Measurements from ENCODE around the gene EPHA5. TPM values are rescaled to one million over a fixed set of nuclear protein-coding genes. Genes with fewer than 3 reads are reported as not detected.

The EPHA5 gene
- total RNA-seq, 1 experiment from 2014 or later, result not detected

GRCh38 chr4:65341557-65341956 is 328.7 kb downstream of the EPHA5 start:
- no peak overlapping the region for H3T11ph ChIP-seq (ENCODE audit: low read length)
- no peak for TF ChIP-seq CTCF (conservative IDR thresholded peaks at IDR 0.05)
- H4K5ac ChIP-seq (ENCODE audit: insufficient read length, low read depth, low read length), result no peak overlapping the region
- no peak overlapping the region for H3K4ac ChIP-seq (ENCODE audit: low read depth, low read length)
- no peak overlapping the region for H4K91ac ChIP-seq (ENCODE audit: insufficient read length, low read depth, low read length)
- Mint-ChIP-seq H3K36me3 (ENCODE audit: insufficient read depth in 1 of 3, low read depth in 3 of 3) (no peaks in the 10 kb centered on the region), H3K27me3 (ENCODE audit: low read depth) (no peaks in the 10 kb centered on the region), H3K27ac (no peak overlapping the region), H3K9me3 (no peaks in the 10 kb centered on the region), H3K4me1 (no peaks in the 10 kb centered on the region), H3K4me3 (no peak overlapping the region)
- H3K23me2 ChIP-seq (ENCODE audit: insufficient read length, low read depth, low read length, poor library complexity, severe bottlenecking), result no peaks in the 10 kb centered on the region
- H3K18ac ChIP-seq (ENCODE audit: insufficient read length, low read depth, low read length), result no peak overlapping the region
- no peak overlapping the region for H2BK5ac ChIP-seq (ENCODE audit: insufficient read length, low read length)
- no peak overlapping the region for H3K9ac ChIP-seq (ENCODE audit: extremely low read depth, insufficient read length, low read length)
- no peak overlapping the region for H2BK20ac ChIP-seq (ENCODE audit: low read depth, low read length, poor library complexity, severe bottlenecking)
- DNase-seq, result no peak
- H3K4me2 ChIP-seq (ENCODE audit: insufficient read depth, insufficient read length, low read length), result no peak overlapping the region
- H3K9me3 ChIP-seq (ENCODE audit: control insufficient read depth, low read depth, low read length), result no peaks in the 10 kb centered on the region
- H2BK12ac ChIP-seq (ENCODE audit: insufficient read length, low read depth, low read length), result no peak overlapping the region
- H3K79me1 ChIP-seq (ENCODE audit: insufficient read depth, low read depth, low read length, poor library complexity, severe bottlenecking), result no peaks in the 10 kb centered on the region
- no peaks in the 10 kb centered on the region for H3K4me1 ChIP-seq (ENCODE audit: insufficient read depth, low read length)
- H3K56ac ChIP-seq (ENCODE audit: insufficient read length, low read depth, low read length), result no peak overlapping the region
- H4K20me1 ChIP-seq (ENCODE audit: control insufficient read depth, insufficient read depth, insufficient read length), result no peaks in the 10 kb centered on the region
- H2AFZ ChIP-seq (ENCODE audit: low read length), result no peak overlapping the region
- no peak overlapping the region for H2AK5ac ChIP-seq (ENCODE audit: insufficient read length, low read length)
- no peaks in the 10 kb centered on the region for H3K79me2 ChIP-seq (ENCODE audit: insufficient read depth, low read length)
- no peak overlapping the region for H4K8ac ChIP-seq (replicated peaks; ENCODE audit: insufficient read length, low read depth, low read length)
- H3K27ac ChIP-seq (ENCODE audit: insufficient read length, low read depth, low read length), result no peak overlapping the region
- H2BK120ac ChIP-seq (ENCODE audit: low read depth, low read length, poor library complexity, severe bottlenecking), result no peak overlapping the region
- H2BK15ac ChIP-seq (ENCODE audit: low read depth, low read length), result no peak overlapping the region
- no peak overlapping the region for H3K23ac ChIP-seq (ENCODE audit: insufficient read length, low read depth, low read length)
- H3K27me3 ChIP-seq (ENCODE audit: insufficient read depth, low read length), result no peaks in the 10 kb centered on the region
- no peak overlapping the region for H3K14ac ChIP-seq (ENCODE audit: insufficient read depth, low read length)
